CD4-positive, alpha-beta T cell treated with Interleukin-6 for 4 hours (primary cell): ENCODE measurements around the gene MGLL.

ENCODE experiments used
- DNase-seq: peaks from one replicate; pipeline ENCODE4 v3.0.0-alpha.2; 2020; ENCODE audit warnings: mixed read lengths

Gene MGLL

DNA sequence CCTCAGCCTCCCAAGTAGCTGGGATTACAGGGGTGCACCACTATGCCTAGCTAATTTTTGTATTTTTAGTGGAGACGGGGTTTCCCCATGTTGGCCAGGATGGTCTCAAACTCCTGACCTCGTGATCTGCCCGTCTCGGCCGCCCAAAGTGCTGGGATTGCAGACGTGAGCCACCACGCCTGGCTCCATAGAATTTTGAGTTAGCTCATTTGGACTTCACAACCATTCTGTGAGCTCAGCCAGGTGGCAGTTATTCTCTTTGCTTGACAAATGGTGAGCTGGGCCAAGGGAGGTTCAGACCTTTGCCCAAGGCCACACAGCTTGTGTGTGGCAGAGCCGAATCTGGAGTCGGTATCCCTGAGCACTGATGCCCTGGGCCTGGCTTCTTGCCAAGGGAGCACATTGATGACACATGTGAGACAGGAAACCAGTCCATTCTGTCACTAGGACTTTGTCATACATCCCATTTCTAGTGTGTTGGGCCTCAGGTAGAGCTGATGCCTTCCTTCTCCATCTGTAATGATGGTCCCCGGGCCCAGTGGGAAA lies 175.7 kb downstream of the MGLL start:
- no peak for DNase-seq

GRCh38 chr3:127645371-127646015 lies 176.8 kb downstream of the MGLL start:
- DNase-seq = no peak

DNA sequence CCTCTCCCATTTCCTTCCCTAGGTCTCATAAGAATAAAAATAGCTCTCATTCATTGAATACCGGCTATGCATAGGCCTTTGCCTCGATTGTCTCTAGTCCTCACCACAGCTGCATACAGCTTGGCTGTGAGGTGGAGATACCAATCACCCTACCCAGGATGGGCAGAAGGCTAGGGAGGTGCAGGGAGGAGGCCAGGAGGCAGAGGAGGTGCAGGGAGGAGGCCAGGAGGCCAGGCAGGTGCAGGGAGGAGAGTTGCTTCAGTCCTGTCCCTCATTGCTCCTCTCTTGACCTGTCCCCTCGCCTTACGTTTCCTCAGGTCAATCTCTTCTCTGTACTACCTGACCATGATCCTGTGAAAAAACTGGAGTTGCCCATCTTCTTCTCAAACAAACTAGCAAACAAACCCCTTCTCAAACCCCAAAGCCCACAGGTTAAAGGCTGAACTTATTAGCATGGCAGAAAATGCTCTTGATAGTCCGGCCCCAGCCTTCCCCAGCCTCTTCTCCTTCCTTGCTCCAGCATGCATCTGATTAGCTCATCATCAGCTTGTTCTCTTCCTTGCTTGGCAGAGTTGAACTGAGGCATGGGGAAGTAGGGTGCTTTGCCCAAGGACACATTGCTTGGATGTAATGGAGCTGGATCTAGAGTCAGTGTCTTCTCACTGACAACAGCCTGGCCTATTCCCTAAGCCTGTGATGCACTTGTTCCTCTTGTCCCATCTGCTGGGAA lies 177.5 kb downstream of the MGLL start:
- DNase-seq = no peak

GRCh38 chr3:127640042-127640355 lies 182.3 kb downstream of the MGLL start:
- no peak for DNase-seq

DNA sequence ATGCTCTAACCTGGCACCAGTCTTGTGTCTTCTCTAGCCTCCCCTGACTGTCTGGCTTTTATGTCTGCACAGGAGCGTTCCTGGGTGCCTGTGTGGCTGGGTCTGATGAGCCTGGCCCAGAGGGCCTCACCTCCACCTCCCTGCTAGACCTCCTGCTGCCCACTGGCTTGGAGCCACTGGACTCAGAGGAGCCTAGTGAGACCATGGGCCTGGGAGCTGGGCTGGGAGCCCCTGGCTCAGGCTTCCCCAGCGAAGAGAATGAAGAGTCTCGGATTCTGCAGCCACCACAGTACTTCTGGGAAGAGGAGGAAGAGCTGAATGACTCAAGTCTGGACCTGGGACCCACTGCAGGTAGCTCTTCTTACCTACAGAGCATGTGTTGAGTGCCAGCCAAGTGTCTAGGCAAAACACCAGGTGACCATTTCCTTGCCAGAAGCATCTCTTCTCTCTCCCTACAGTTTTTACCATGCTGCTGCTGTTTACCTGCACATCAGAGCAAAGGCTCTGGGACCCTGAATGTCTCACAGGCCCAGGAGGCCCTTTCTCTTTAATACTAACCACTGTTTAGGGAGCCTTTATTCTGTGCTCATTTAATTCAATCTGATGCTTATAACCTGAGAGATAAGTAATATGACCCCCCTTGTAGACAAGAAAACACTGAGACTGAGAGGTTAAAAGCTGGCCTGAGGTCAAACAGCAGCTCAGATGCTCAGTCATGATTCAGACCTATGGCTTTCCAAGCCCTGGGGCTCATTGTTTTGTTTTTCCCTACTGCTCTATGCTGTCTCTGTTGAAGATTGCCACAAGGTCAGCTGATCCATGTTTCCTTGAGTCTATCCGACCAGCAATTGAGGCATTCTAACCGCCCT lies 182.9 kb downstream of the MGLL start:
- DNase-seq = no peak
